Cardiac septum (tissue), 1 donor: ENCODE data around the gene FRS2. TPM values are rescaled to one million over a fixed set of nuclear protein-coding genes. Genes with fewer than 3 reads are reported as not detected.

Experiments used
- DNase-seq: peaks from one replicate; pipeline ENCODE4 v3.0.0-alpha.2; 2020; ENCODE audit warnings: low spot score
- intact Hi-C: fragments of 100-400 bp; cut with DNase I; formaldehyde crosslinking; loops from one replicate; pipeline ENCODE4 v1.14.0; 2022
- microRNA-seq: library from miRNA; unstranded; fragments of <30 nt; microRNA quantifications from one replicate; pipeline ENCODE4 v1.2.0, GENCODE V29; 2020
- total RNA-seq: library from RNA; stranded (reverse); fragmentation: NEBNext Ultra II Directional; extraction: Animal tissue kit (Norgen Biotek cat#: 25700); gene quantifications from one replicate; pipeline ENCODE4 v1.2.1, GENCODE V29; 2021
- donor health status: DM: no; HTN: no; CAD: no.

The FRS2 gene
- total RNA-seq, 1 donor from 2014 or later = 22.6 TPM

- intact Hi-C loops = no loop called here
- no peak for DNase-seq
These were observed 139.9 kb downstream of the FRS2 start for GRCh38 chr12:69610126-69610525.

GRCh38 chr12:69610729-69611128 lies 140.5 kb downstream of the FRS2 start, which contains the start of gene LRRC10:
TSS of gene LRRC10 (minus strand) at chr12:69610907. CDS start at chr12:69610838, 69 bp downstream.
- DNase-seq = peak; percentile 78
- intact Hi-C loops = no loop called here

GRCh38 chr12:69613351-69613750 lies 143.2 kb downstream of the FRS2 start:
- no peak for DNase-seq
- intact Hi-C loops = no loop called here

- DNase-seq = no peak
- intact Hi-C loops = no loop called here
These were observed 145.8 kb downstream of the FRS2 start for GRCh38 chr12:69616025-69616424.

- no peak for DNase-seq
- intact Hi-C loops = no loop called here
These were observed 148.9 kb downstream of the FRS2 start for GRCh38 chr12:69619050-69619449.

- no peak for DNase-seq
- intact Hi-C loops = no loop called here
These were observed 149.9 kb downstream of the FRS2 start for GRCh38 chr12:69620077-69620476.

GRCh38 chr12:69620921-69621320 lies 150.7 kb downstream of the FRS2 start:
- intact Hi-C loops = no loop called here
- no peak for DNase-seq

- intact Hi-C loops = no loop called here
- DNase-seq = no peak
These were observed 151.4 kb downstream of the FRS2 start for GRCh38 chr12:69621551-69621950.

GRCh38 chr12:69623970-69624369 lies 153.8 kb downstream of the FRS2 start:
- intact Hi-C loops = no loop called here
- peak; percentile 86 for DNase-seq

GRCh38 chr12:69627501-69627900 lies 157.3 kb downstream of the FRS2 start:
- intact Hi-C loops = no loop called here
- no peak for DNase-seq

Small RNA genes lying within 50 kb of the gene (microRNA-seq; reads per million reads assigned to microRNA genes)
- gene MIR3913-1 (not detected), gene MIR3913-2 (not detected)

Other genes with a start within 250 kb of the FRS2 start
- gene CPSF6, start 230.8 kb upstream of the FRS2 start, total RNA-seq = 35.4 TPM
- gene LYZ, start 122.0 kb upstream of the FRS2 start, total RNA-seq = 32.9 TPM
- 14.6 TPM for gene YEATS4, start 110.6 kb upstream of the FRS2 start, total RNA-seq
- 86.1 TPM for gene CCT2, start 115.1 kb downstream of the FRS2 start, total RNA-seq
- gene LRRC10, start 140.5 kb downstream of the FRS2 start, total RNA-seq = 30.3 TPM
- gene BEST3, start 228.9 kb downstream of the FRS2 start, total RNA-seq = 0.73 TPM